Anterior cingulate cortex (tissue), 58 donors: ENCODE results near the gene RIPOR1.

Source experiments
- DNase-seq, 58 donors: peaks; one replicate each; lab custom pipeline; 2025; lab: John Stamatoyannopoulos, UW

The RIPOR1 gene

DNA sequence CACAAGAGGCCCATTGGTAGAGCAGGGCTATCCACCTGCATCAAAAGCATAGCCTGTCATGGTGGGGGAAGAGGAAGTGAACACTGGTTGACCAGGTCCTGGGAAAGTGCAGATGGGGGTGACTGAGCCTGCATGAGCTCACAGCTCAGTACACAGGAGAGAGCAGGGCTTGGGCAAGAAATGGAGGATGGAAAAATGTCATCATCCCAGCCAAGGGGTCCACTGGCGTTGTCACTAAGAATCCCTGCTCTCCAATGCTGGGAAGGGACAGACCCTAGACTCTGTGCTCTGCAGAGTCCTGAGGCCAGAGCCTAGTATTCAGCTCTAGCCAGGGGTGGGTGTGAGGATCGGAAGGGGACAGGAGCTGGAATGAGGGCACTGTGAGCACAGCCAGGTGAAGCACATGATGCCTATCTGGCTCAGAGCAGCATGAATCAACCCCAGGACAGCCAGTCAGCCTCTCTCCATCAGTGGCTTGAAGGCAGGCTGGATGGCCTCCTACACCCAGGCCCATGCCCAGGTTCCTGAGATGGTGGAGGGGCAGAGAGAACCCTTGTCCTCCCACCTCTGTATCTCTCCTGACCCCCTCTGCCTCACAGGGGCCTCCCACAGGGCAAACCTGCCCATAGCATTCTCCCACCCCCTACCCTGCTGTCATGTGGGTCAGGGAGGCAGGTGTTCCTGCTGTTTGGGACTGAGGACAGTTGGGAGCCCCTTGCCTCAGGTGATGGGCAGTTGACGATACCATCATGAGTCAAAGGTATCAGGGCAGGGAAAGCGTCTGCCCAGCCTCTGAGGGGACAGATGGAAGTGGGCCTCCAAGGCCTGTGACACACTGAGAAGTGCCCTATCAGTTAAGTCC, 19.9 kb downstream of the RIPOR1 start:
- no peak for DNase-seq

- no peak for DNase-seq
Measured at GRCh38 chr16:67549240-67549639, 20.6 kb downstream of the RIPOR1 start.

DNA sequence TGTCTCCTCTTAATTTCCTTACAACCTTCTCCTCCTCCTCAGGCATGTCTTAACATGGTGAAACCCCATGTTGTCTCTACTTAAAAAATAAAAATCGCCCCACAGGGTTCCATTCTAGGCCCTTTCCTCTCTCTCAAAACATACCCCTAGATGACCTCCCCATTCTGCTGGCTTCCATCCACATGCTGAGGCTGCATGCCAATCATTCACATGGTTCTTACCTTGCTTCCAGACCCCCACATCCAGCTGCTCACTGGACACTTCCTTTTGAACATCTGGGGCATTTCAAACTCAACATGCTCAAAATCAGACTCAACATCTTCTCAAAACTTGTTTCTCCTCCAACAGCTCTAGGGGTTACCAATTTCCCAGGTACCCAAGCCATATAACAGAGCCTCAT, 21.3 kb downstream of the RIPOR1 start:
- no peak for DNase-seq

DNA sequence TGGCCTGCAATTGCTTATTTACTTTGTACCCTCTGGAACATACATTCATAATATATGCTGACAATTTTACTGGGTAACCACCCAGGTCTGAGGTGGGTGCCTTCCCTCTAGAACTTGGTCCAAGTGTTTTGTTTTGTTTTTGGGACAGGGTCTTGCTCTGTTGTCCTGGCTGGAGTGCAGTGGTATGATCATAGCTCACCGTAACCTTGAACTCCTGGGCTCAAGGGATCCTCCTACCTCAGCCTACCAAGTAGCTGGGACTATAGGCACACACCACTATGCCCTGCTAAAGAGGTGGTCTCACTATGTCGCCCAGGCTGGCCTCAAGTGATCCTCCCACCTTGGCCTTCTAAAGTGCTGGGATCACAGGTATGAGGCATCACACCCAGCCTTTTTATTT, 22.5 kb downstream of the RIPOR1 start:
- DNase-seq, result no peak

GRCh38 chr16:67551972-67552371, 23.3 kb downstream of the RIPOR1 start:
- DNase-seq, result no peak

DNA sequence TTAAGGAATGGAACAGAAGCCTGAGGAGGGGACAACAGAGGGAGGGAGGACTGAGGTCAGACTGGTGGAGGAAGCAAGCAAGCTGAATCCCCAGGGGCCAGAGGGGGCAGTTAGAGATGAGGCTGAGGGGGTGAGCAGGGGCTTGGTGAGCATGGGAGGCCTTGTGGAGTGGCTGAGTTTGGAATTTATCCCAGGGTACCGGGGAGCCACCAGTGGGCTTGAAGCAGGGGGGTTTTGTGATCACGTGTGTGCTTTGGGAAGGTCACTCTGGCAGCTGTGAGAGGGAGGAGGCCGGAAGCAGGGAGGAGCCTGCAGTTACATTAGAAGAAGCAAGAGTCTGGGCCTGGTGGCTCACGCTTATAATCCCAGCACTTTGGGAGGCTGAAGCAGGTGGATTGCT, 23.8 kb downstream of the RIPOR1 start:
- DNase-seq, result no peak

- DNase-seq, result no peak
Measured at GRCh38 chr16:67555795-67556212, 27.2 kb downstream of the RIPOR1 start.

- DNase-seq, result no peak
Measured at GRCh38 chr16:67558859-67559258, 30.2 kb downstream of the RIPOR1 start.

- no peak for DNase-seq
Measured at GRCh38 chr16:67560827-67561342, 32.3 kb downstream of the RIPOR1 start.

- DNase-seq, result no peak
Measured at GRCh38 chr16:67561501-67561823, 32.8 kb downstream of the RIPOR1 start.

DNA sequence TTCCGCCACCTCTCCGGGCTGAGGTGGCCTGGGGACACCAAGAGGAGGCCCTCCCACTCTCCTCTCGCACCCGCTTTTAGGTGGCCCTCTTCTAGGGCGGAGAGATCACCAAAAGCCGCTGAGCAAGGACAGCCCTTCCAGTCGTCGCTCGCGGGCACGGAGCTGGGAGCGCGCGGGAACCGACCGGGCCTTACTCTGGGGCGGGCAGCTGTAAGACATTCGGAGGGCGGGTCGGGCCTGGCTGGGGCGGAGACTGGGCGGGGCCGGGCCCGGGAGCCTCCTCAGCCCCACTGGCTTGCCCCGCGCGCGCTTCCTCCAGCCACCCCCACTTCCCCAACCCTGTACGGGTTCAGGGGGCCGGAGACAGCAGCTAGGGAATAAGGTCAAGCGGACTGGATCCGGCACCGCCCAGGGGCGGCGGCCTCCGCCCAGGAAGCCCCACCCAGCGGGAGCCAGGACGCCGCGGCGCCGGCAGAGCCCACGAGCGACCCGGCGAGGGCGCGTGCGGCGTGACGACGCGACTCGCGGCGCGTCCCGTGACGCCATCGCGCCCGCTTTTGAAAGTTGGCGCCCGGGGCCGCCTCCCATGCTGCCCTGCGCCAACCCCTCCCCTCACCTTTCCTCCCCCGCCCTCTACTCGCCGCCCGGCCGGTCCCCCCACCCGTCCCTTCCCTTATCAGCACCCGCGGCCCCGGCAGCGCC, 33.3 kb downstream of the RIPOR1 start:
- peak; percentile 71 to 99 (median 94) for DNase-seq

- DNase-seq, result peak in 53 of 58 donors; percentile 53 to 94 (median 84)
Measured at GRCh38 chr16:67562526-67562917, 33.9 kb downstream of the RIPOR1 start, which contains the start of gene CTCF. Gene CTCF, plus strand, starts transcription at chr16:67562526. Its CDS starts 48,307 bp downstream, at chr16:67610833.

GRCh38 chr16:67562918-67563707, 34.5 kb downstream of the RIPOR1 start:
- peak in 42 of 58 donors; percentile 31 to 84 (median 66) for DNase-seq

- DNase-seq, result no peak
Measured at GRCh38 chr16:67563708-67564468, 35.3 kb downstream of the RIPOR1 start.

- DNase-seq, result no peak
Measured at GRCh38 chr16:67565470-67566100, 37.0 kb downstream of the RIPOR1 start.

GRCh38 chr16:67571464-67571863, 42.8 kb downstream of the RIPOR1 start:
- no peak for DNase-seq

- DNase-seq, result no peak
Measured at GRCh38 chr16:67571981-67572431, 43.4 kb downstream of the RIPOR1 start.

GRCh38 chr16:67579686-67580085, 51.1 kb downstream of the RIPOR1 start:
- DNase-seq, result no peak

DNA sequence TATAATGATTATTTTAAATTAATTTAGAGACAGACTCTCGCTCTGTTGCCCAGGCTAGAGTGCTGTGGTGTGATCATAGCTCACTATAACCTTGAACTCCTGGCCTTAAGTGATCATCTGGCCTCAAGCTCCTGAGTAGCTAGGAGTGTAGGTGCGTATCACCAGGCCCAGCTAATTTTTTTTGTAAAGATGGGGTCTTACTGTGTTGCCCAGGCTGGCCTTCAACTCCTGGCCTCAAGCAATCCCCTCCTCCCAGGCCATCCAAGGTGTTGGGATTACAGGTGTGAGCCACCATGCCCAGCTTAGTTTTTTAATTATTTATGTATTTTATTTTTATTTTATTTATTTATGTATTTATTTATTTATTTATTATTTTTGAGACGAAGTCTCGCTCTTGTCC, 51.6 kb downstream of the RIPOR1 start:
- DNase-seq, result no peak
